HG03097 (cell line): ENCODE measurements around the gene IZUMO4.

Experiments used
- ATAC-seq: cut with Tn5 transposase; IDR thresholded peaks from one replicate; pipeline ENCODE4 v1.9.1; 2021; ENCODE audit not compliant: unreplicated experiment, low FRiP score

IZUMO4 gene

GRCh38 chr19:2058570-2059421 is 37.9 kb upstream of the IZUMO4 start:
- ATAC-seq = no peak

- no peak for ATAC-seq
Observed at GRCh38 chr19:2059422-2060201, 37.1 kb upstream of the IZUMO4 start.

- peak; percentile 16 for ATAC-seq
Observed at GRCh38 chr19:2060884-2061494, 35.7 kb upstream of the IZUMO4 start.

GRCh38 chr19:2061495-2062388 is 35.0 kb upstream of the IZUMO4 start:
- ATAC-seq = peak; percentile 65

GRCh38 chr19:2062389-2062729 is 34.4 kb upstream of the IZUMO4 start:
- no peak for ATAC-seq

GRCh38 chr19:2062770-2063169 is 33.9 kb upstream of the IZUMO4 start:
- no peak for ATAC-seq

- no peak for ATAC-seq
Observed at GRCh38 chr19:2063824-2064223, 32.9 kb upstream of the IZUMO4 start.

GRCh38 chr19:2064395-2064787 is 32.3 kb upstream of the IZUMO4 start:
- no peak for ATAC-seq

- ATAC-seq = no peak
Observed at GRCh38 chr19:2064788-2065524, 31.8 kb upstream of the IZUMO4 start.

GRCh38 chr19:2070436-2070827 is 26.3 kb upstream of the IZUMO4 start:
- ATAC-seq = no peak

GRCh38 chr19:2070986-2071673 is 25.6 kb upstream of the IZUMO4 start:
- no peak for ATAC-seq

GRCh38 chr19:2072757-2073551 is 23.8 kb upstream of the IZUMO4 start:
- ATAC-seq = no peak

GRCh38 chr19:2076526-2076944 is 20.2 kb upstream of the IZUMO4 start:
- no peak for ATAC-seq

- ATAC-seq = no peak
Observed at GRCh38 chr19:2077398-2077797, 19.3 kb upstream of the IZUMO4 start.

- no peak for ATAC-seq
Observed at GRCh38 chr19:2077833-2078619, 18.7 kb upstream of the IZUMO4 start.

- ATAC-seq = no peak
Observed at GRCh38 chr19:2079076-2079864, 17.4 kb upstream of the IZUMO4 start.

- ATAC-seq = no peak
Observed at GRCh38 chr19:2079865-2080301, 16.8 kb upstream of the IZUMO4 start.
